ENCODE measurements around the gene GALNT6.

The GALNT6 gene

DNA sequence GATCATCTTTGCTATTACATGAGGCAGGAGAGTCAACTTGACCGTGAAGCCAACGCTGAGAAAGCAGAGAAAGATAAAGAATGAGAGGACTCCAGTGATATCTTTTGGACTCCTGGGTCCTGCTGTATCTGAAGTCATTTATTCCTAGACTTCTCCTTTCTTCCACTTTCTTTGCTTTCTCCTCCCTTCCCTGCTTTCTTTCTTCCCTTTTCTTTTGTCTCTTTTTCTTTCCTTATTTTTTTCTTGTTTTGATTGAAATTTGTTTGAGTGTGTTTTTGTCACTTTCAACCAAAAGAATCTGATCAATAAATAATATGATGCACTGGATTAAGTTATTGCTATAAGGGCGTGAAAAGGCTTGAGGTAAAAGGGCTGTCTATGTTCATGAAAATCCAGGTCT lies 13.4 kb upstream of the GALNT6 start:
- DNase-seq = no peak

DNA sequence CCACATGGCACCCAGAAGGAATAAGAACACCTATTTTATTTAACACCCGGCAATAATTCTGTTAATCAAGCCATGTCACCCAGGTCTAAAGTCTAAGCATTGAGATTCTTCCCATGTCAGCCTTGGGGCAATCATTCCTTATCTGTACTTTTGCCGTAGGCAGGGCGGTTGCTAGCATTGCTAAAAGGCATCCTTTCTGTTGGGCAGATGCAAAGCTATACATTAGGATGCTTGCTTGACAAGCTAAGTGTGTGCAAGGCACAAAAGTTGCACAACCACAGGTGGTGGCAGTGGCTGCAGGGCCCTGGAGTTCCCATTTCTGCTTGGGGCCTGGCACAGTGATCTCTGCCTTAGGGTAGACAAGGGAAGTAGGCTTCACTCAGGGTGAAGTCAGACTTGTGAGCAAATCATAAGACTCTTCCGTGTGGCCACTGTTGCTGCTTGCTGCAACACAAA lies 12.5 kb upstream of the GALNT6 start:
- no peak for DNase-seq

GRCh38 chr12:51403159-51403558 lies 12.0 kb upstream of the GALNT6 start:
- DNase-seq = no peak

DNA sequence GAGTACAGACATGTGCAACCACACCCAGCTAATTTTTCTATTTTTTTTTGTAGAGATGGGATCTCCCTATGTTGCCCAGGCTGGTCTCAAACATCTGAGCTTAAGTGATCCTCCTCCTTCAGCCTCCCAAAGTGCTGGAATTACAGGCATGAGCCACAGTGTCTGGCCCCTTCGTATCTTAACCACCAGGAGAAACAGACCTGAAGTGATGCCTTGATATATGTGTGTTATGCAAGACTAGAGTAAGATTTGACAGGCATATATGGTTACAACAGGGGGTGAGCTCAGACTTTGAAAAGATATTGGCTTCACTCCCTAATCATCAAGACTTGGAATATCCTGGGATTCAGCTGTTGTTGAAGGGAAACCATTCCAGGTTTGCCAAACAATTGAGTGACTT lies 10.7 kb upstream of the GALNT6 start:
- no peak for DNase-seq

DNA sequence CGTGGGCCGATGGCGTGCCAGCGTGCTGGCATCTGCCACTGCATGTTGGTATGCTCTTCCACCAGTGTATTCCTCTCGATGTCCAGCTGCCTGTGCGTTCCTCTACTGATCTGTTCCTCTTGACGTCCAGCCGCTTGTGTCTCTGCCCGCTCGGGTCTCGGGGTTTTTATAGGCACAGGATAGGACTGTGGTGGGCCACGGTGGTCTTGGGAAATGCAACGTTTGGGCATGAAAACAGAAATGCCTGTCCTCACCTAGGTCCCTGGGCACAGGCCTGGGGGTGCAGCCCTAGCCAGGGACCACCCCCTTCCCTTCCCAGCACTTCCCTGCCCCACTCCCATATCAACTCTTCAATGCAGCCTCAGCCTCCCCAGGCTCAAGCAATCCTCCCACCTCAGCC lies 10.3 kb upstream of the GALNT6 start:
- no peak for DNase-seq

DNA sequence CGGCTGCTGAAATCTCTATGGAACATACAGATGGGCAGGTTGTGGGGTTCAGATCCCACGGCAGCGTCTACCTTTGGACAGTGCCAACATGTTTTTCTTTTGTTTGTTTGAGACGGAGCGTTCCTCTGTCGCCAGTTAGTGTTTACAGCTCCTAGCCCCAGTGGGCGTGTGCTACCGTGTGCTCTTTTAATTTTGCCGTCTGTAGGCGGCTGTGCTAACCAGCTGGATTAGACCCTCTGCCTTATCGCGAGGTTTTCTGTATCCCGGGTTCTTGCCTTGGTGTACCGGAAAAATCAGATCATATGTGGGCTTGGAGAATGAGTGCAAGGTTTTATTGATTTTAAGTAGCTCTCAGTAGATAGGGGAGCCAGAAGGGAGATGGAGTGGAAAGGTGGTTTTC lies 9.8 kb upstream of the GALNT6 start:
- DNase-seq = no peak

- no peak for DNase-seq
Measured at GRCh38 chr12:51399891-51400290, 8.7 kb upstream of the GALNT6 start.

- no peak for DNase-seq
Measured at GRCh38 chr12:51397670-51398069, 6.5 kb upstream of the GALNT6 start.

DNA sequence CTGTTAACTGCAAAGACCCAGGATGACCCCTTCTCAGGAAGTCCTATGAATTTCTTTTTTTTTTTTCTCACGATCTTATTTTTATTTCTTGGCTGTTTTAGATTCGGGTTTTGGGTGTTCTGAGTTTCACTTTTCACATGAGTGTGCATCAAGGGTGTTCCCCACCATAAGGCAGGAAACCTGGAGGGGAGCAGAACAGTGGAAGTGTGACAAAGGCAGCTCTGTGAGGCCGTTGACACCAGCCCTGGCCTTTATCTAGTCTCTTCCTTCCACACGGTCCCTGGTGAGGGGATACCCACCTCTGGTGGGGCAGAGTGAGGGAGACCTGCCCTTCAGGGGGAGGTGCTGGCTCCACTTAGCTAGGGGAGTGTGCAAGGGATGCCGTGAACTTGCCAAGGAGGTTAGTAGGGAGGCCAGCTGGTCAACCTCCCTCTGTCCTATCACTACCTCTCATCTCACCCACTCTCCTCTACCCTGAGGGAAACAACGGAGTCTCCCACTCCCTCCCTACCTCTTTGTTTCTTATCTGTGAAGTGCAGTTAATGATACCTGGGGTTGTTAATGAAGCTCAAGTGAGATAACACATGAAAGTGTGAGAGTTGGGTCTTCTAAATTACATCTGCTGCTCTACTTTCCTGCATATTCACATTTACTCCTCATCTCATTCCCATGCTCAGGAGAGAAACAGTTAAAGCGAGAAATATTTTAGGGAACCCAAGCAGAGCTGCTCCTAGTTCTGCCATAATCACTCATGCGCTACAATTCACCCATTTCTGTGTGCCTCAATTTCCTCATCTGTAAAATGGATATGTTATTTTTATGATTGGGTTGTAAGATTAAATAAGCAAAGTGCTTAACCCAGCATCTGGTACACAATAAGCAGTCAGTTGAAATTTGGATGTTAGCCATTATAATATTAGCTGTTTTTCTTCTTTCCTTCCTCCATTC lies 4.4 kb upstream of the GALNT6 start:
- no peak for DNase-seq

GRCh38 chr12:51393676-51394545 lies 2.7 kb upstream of the GALNT6 start:
- DNase-seq = no peak

GRCh38 chr12:51392556-51393237 lies 1.5 kb upstream of the GALNT6 start:
- DNase-seq = no peak

DNA sequence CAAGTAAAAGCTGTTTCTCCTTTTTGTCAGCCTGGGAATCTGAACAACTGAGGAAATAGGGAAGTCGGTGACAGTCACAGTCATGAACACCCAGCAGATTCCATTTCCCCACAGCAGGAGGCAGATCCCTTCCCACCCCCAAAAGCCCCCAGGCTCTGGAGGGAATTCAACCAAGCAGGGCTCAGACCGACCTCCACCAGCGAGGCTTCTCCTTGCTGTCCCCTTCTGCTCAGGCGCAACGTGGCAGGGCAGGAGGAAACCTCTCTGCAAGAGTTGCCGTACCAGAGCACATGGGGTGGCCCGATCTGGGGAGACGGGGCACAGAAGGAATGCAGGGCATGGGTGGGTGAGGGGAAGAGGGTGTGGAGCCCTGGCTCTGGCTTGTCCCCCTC lies 319 bp downstream of the GALNT6 start:
- no peak for DNase-seq

DNA sequence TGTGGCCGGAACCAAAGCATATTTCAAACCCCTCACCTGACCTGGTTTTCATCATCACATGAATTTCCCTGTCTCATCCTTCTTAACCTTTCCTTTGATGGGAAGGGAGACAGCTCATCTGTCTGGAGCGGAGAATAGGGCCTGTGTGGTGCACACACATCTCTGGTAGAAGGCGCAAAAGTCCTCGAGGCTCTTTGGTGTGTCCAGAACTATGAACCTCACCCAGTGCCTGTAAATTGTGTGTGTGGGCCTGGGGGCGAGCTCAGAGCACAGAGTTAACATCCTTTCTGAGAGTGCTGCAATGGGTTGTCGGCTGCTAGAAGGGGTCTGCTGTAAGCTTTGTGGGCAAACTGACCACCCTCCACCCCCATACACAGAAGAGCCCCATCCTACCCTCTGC lies 749 bp downstream of the GALNT6 start:
- DNase-seq = no peak

DNA sequence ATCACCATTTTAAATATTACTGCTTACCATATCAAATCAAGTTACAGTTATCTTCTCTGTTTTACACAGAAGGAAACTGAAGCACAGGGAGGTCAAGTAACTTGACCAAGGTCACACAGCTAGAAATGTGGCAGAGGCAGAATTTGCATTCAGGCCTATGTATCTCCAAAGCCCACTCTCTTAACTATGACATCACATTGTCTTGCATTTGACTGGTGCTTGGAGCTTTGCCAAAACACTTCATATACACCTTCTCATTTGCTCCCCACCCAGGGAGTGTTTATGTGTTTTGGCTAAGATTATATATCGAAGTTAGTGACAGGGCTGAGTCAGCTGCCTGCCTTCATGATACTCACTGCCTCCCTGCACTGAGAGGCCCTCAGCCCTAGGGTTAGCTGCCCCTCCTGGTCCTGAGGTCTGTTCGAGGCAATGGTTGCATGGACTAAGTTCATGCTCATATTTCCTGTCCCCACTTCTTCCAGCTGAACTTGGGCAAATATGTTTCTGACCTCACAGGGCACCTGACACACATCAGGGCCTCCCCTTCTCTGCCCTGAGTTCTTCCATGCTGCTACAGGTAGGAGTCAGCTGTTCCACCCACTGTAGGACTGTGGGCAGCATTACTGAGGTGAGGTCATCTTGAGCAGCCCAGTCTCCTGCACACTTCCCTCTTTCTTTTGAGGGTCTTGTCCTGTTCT lies 1.8 kb downstream of the GALNT6 start:
- DNase-seq = no peak

DNA sequence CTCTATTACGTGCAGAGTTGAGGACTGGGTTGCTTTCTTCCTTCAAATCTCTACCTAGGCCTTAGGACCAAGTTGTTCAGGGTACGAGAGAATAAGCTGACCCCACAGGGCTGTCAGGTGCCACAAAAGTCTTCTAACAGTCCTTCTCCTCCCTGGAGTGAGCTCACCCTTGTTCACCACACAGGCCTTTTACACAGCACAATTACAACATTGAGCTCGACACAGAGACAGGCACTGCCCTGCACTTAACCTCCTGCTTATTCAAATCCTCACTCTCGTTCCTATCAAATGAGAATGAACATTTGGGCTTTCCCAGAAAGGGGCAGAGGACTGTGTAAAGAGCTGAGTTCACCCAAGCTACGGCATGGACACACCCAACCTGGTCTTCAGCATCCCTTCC lies 2.4 kb downstream of the GALNT6 start:
- DNase-seq = no peak

- no peak for DNase-seq
Measured at GRCh38 chr12:51388069-51388799, 3.0 kb downstream of the GALNT6 start.

DNA sequence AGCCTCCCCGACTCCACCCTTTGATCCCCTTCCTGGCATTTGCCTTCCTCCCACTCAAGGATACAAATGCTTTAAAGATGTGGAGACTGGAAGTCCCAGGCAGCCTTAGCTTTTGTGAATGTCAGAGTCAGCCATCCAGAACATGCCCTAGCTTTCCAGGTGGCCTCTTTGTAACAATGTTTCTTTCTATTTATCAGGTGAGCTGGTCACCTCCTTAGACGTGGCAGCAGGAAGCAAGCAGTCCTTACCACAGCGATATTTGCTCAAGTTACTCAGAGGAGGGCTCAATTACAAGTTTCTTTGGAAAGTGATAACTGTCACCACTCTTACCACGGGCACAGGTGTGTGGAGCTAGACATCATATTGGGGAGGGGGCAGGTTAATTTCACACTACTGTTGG lies 4.9 kb downstream of the GALNT6 start:
- no peak for DNase-seq

DNA sequence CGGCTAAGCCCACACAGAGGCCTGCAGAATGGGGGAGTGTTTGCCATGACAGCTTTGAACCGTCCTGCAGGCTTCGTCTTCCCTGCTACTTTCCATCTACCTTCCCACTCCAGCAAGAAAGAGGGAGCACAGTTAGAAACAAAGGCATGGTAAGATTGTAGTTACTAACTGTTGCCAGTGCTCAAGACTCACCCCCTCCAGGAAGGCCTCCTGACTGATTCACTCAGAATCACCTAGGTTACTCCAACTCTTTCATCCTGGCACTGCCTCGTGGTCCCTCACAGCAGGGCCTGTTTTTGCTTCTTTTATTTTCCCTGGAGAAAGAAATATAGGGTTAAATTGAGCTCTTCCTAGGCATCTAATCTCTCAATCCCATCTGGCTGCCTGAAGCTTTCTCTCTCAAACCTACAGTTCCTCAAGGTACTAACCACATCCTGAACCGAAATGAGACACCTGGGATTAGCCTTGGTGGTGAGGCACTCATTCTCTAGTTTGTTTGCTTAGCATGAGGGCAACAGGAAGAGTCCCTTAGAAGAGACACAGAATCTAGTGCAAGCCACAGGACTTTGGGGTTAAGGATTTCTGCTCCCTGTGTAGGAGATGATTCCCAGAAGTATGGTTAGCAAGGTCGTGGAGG lies 7.8 kb downstream of the GALNT6 start:
- DNase-seq = no peak

DNA sequence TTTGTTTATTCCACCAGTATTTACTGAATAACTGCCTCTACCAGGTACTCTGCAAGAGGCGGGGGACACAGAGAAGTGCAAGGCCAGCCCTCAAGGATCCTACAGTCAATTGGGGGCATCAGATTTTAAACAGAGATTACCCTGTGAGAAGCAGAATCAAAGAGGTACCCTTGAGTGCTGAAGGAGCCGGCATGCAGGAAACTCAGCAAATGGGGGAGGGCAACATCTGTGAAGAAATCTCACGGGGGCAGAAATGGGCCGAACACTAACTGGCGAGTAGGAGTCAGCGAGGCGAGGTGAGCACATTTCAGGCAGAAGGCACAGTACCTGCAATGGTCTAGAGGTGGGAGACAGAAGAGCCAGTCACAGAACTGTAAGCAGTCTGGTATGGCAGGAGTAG lies 9.0 kb downstream of the GALNT6 start:
- no peak for DNase-seq

DNA sequence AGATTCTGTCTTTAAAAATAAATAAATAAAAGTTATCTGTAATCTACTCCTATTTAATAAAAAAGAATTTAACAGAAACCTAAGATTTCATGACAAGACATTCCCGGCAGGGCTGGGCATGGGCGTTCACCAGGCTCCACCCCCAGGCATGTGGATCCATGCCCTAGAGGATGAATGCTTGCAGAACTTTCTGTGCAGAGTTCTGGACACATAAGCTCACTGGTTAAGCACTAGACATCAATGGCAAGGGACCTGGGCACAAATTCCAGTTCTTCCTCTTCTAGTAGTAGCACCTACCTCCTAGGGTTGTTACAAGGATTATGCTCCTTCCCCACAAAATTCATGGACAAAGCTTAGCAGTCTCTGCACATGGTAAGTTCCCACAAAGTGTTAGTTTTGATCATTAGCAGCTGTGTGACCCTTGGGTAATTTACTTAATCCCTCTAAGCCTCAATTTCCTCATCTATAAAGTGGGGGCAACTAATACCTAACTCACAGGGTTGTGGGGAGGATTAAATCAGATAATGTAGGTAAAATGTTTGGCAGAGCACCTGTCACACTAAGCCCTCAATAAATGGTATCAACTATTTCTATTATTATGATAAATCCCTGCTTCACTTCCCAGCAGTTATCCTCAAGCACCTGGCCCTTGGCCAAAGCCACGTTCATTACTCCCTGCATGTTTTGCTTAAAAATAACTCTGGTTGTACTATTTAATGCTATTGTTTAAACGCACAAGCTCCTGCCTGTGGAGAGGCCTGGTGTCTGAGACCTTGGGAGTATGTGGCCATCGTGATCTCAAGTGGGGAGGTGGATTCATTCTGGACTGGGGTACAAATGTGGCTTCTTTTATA lies 9.8 kb downstream of the GALNT6 start:
- no peak for DNase-seq

All from cortex of kidney (tissue), 1 donor.